Measurements from ENCODE around the gene PRKCI.

Gene PRKCI

GRCh38 chr3:170232266-170232665, 10.0 kb downstream of the PRKCI start:
- Histone ChIP-seq H4K20me1 (ENCODE audit: low read depth, low read length) (0 out of 2 replicates have a peak, but pooled peaks cover 3% of the 10 kb centered on the region), H3K9ac (ENCODE audit: low read length) (no peak overlapping the region), H2AFZ (ENCODE audit: low read depth, low read length, severe bottlenecking) (no peak overlapping the region), H3K9me3 (ENCODE audit: insufficient read depth, low read length) (no peaks in the 10 kb centered on the region), H3K36me3 (ENCODE audit: low read length) (no peaks in the 10 kb centered on the region), H3K27ac (ENCODE audit: low read depth, low read length) (no peak overlapping the region), H3K4me2 (ENCODE audit: low read depth, low read length, poor library complexity, severe bottlenecking) (no peak overlapping the region), H3F3A (ENCODE audit: insufficient read depth) (no peaks in the 10 kb centered on the region; the same call in 1 of the 2 replicates), H3K27me3 (ENCODE audit: low read length) (no peaks in the 10 kb centered on the region), H3K79me2 (ENCODE audit: insufficient read depth, low read length) (peaks cover 8% of the 10 kb centered on the region; the same call in 1 of the 2 replicates), H3K4me3 (ENCODE audit: insufficient read depth, low read length, poor library complexity, severe bottlenecking) (no peak overlapping the region), H3K9me2 (replicated peaks; ENCODE audit: insufficient read depth, low read length) (no peaks in the 10 kb centered on the region)
- no peak for TF ChIP-seq EZH2phosphoT487 (conservative IDR thresholded peaks at IDR 0.05; ENCODE audit: low read length)
- TF ChIP-seq, protein P1, sequence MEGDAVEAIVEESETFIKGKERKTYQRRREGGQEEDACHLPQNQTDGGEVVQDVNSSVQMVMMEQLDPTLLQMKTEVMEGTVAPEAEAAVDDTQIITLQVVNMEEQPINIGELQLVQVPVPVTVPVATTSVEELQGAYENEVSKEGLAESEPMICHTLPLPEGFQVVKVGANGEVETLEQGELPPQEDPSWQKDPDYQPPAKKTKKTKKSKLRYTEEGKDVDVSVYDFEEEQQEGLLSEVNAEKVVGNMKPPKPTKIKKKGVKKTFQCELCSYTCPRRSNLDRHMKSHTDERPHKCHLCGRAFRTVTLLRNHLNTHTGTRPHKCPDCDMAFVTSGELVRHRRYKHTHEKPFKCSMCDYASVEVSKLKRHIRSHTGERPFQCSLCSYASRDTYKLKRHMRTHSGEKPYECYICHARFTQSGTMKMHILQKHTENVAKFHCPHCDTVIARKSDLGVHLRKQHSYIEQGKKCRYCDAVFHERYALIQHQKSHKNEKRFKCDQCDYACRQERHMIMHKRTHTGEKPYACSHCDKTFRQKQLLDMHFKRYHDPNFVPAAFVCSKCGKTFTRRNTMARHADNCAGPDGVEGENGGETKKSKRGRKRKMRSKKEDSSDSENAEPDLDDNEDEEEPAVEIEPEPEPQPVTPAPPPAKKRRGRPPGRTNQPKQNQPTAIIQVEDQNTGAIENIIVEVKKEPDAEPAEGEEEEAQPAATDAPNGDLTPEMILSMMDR (IDR thresholded peaks at IDR 0.05; ENCODE audit: insufficient read depth, low read length, poor library complexity, severe bottlenecking) = no peak

DNA sequence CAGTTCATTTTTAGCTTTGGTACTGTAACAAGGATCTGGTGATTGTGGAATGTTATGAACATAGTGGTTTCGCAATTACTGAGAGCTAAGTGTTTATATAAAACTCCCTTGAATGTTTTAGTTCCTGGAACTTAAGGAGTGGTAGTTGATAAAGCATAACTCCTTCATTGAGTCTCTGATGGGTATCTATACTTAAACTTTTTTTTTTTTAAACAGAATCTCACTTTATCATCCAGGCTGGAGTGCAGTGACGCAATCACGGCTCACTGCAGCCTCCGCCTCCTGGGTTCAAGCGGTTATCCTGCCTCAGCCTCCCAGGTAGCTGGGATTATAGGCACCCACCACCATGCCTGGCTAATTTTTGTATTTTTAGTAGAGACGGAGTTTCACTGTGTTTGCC, 11.3 kb downstream of the PRKCI start:
- H3K9me2 ChIP-seq (replicated peaks; ENCODE audit: insufficient read depth, low read length) = no peaks in the 10 kb centered on the region
- H3K36me3 ChIP-seq (ENCODE audit: low read length) = no peaks in the 10 kb centered on the region
- TF ChIP-seq EZH2phosphoT487 (conservative IDR thresholded peaks at IDR 0.05; ENCODE audit: low read length) = no peak
- H4K20me1 ChIP-seq (ENCODE audit: low read depth, low read length) = 0 out of 2 replicates have a peak, but pooled peaks cover 3% of the 10 kb centered on the region
- H3K9ac ChIP-seq (ENCODE audit: low read length) = no peak overlapping the region
- H3F3A ChIP-seq (ENCODE audit: insufficient read depth) = no peaks in the 10 kb centered on the region; the same call in 1 of the 2 replicates
- no peak overlapping the region for H2AFZ ChIP-seq (ENCODE audit: low read depth, low read length, severe bottlenecking)
- no peaks in the 10 kb centered on the region for H3K27me3 ChIP-seq (ENCODE audit: low read length)
- H3K4me3 ChIP-seq (ENCODE audit: insufficient read depth, low read length, poor library complexity, severe bottlenecking) = no peak overlapping the region
- no peak overlapping the region for H3K27ac ChIP-seq (ENCODE audit: low read depth, low read length)
- H3K4me2 ChIP-seq (ENCODE audit: low read depth, low read length, poor library complexity, severe bottlenecking) = no peak overlapping the region
- peaks cover 8% of the 10 kb centered on the region; the same call in 1 of the 2 replicates for H3K79me2 ChIP-seq (ENCODE audit: insufficient read depth, low read length)
- H3K9me3 ChIP-seq (ENCODE audit: insufficient read depth, low read length) = no peaks in the 10 kb centered on the region

- H3K9ac ChIP-seq (ENCODE audit: low read length) = no peak overlapping the region
- H3K4me3 ChIP-seq (ENCODE audit: insufficient read depth, low read length, poor library complexity, severe bottlenecking) = no peak overlapping the region
- H4K20me1 ChIP-seq (ENCODE audit: low read depth, low read length) = no peaks in the 10 kb centered on the region
- no peaks in the 10 kb centered on the region for H3K9me3 ChIP-seq (ENCODE audit: insufficient read depth, low read length)
- TF ChIP-seq, protein P1 (IDR thresholded peaks at IDR 0.05; ENCODE audit: insufficient read depth, low read length, poor library complexity, severe bottlenecking) = no peak
- TF ChIP-seq EZH2phosphoT487 (conservative IDR thresholded peaks at IDR 0.05; ENCODE audit: low read length) = no peak
- H3K36me3 ChIP-seq (ENCODE audit: low read length) = no peaks in the 10 kb centered on the region
- H3K27me3 ChIP-seq (ENCODE audit: low read length) = no peaks in the 10 kb centered on the region
- H2AFZ ChIP-seq (ENCODE audit: low read depth, low read length, severe bottlenecking) = no peak overlapping the region
- H3F3A ChIP-seq (ENCODE audit: insufficient read depth) = no peaks in the 10 kb centered on the region
- no peak overlapping the region for H3K4me2 ChIP-seq (ENCODE audit: low read depth, low read length, poor library complexity, severe bottlenecking)
- H3K27ac ChIP-seq (ENCODE audit: low read depth, low read length) = no peak overlapping the region
- no peaks in the 10 kb centered on the region for H3K79me2 ChIP-seq (ENCODE audit: insufficient read depth, low read length)
- H3K9me2 ChIP-seq (replicated peaks; ENCODE audit: insufficient read depth, low read length) = no peaks in the 10 kb centered on the region
These were observed 17.9 kb downstream of the PRKCI start for GRCh38 chr3:170240142-170240541.

DNA sequence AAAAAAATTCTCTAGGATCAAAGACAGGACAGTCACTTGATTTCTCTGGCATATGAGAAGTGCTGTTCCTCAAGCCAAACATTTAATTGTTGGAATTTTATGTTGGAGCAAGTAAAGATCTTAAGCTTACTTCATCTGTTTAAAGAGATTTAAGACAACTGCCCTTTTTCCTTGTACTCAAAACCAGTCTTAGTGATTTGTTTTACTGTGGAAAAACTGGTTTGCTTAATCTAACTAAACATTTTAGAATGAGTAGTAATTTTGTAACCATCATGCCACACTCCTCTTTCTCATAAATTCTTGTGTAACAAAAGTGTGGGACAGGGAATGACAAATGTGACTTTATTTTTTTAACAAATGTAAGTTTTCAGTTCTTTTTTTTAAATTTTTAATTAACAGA, 18.4 kb downstream of the PRKCI start:
- TF ChIP-seq EZH2phosphoT487 (conservative IDR thresholded peaks at IDR 0.05; ENCODE audit: low read length) = no peak
- TF ChIP-seq, protein P1 (IDR thresholded peaks at IDR 0.05; ENCODE audit: insufficient read depth, low read length, poor library complexity, severe bottlenecking) = no peak
- Histone ChIP-seq H3K27ac (ENCODE audit: low read depth, low read length) (no peak overlapping the region), H3K36me3 (ENCODE audit: low read length) (no peaks in the 10 kb centered on the region)

More for the DNA sequence above, 18.4 kb downstream of the PRKCI start:
- Histone ChIP-seq H3K9me2 (replicated peaks; ENCODE audit: insufficient read depth, low read length) (no peaks in the 10 kb centered on the region), H3K9me3 (ENCODE audit: insufficient read depth, low read length) (no peaks in the 10 kb centered on the region), H3K27me3 (ENCODE audit: low read length) (no peaks in the 10 kb centered on the region), H3K79me2 (ENCODE audit: insufficient read depth, low read length) (no peaks in the 10 kb centered on the region), H2AFZ (ENCODE audit: low read depth, low read length, severe bottlenecking) (no peak overlapping the region), H4K20me1 (ENCODE audit: low read depth, low read length) (no peaks in the 10 kb centered on the region), H3K4me3 (ENCODE audit: insufficient read depth, low read length, poor library complexity, severe bottlenecking) (no peak overlapping the region), H3F3A (ENCODE audit: insufficient read depth) (no peaks in the 10 kb centered on the region), H3K4me2 (ENCODE audit: low read depth, low read length, poor library complexity, severe bottlenecking) (no peak overlapping the region), H3K9ac (ENCODE audit: low read length) (no peak overlapping the region)
